Measurements from ENCODE around the gene NR3C1. TPM values are rescaled to one million over a fixed set of nuclear protein-coding genes. Genes with fewer than 3 reads are reported as not detected.
A peak's percentile ranks its signal among the peaks of the same experiment; 100 is the strongest.

The NR3C1 gene
- total RNA-seq, 1 donor from 2014 or later: 76.7 TPM

DNA sequence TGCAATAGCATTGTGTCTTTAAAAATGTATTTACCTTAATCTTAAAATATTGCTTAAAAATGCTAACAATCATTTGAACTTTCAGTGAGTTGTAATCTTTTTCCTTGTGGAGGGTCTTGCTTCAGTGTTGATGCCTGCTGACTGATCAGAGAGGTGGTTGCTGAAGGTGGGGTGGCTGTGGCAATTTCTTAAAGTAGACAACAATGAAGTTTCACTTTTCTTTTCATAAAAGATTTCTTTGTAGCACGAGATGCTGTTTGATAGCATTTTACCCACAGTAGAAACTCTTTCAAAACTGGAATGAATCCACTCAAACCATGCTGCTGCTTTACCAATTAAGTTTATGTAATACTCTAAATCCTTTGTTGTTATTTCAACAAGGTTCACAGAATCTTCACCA is 50.8 kb downstream of the NR3C1 start:
- no peaks in the 10 kb centered on the region for H3K9me3 ChIP-seq (ENCODE audit: control insufficient read depth in 3 of 3, low read length in 3 of 3)
- peaks cover 46 to 74% (median 51%) of the 10 kb centered on the region in 3 donors for H3K4me1 ChIP-seq (ENCODE audit: control insufficient read depth in 3 of 3, insufficient read depth in 3 of 3, low read length in 3 of 3)
- no peak overlapping the region for H3K4me3 ChIP-seq (ENCODE audit: low read length in 3 of 3)
- H3K36me3 ChIP-seq (ENCODE audit: control insufficient read depth in 3 of 3, insufficient read depth in 3 of 3, low read length in 3 of 3): no peaks in the 10 kb centered on the region
- no peak overlapping the region for H3K27ac ChIP-seq (ENCODE audit: low read depth, low read length)
- H3K27me3 ChIP-seq (ENCODE audit: control insufficient read depth in 3 of 3, insufficient read depth in 3 of 3, low read length in 3 of 3): no peaks in the 10 kb centered on the region
- H3K9ac ChIP-seq (ENCODE audit: low read depth in 1 of 3, low read length in 3 of 3): no peak overlapping the region

DNA sequence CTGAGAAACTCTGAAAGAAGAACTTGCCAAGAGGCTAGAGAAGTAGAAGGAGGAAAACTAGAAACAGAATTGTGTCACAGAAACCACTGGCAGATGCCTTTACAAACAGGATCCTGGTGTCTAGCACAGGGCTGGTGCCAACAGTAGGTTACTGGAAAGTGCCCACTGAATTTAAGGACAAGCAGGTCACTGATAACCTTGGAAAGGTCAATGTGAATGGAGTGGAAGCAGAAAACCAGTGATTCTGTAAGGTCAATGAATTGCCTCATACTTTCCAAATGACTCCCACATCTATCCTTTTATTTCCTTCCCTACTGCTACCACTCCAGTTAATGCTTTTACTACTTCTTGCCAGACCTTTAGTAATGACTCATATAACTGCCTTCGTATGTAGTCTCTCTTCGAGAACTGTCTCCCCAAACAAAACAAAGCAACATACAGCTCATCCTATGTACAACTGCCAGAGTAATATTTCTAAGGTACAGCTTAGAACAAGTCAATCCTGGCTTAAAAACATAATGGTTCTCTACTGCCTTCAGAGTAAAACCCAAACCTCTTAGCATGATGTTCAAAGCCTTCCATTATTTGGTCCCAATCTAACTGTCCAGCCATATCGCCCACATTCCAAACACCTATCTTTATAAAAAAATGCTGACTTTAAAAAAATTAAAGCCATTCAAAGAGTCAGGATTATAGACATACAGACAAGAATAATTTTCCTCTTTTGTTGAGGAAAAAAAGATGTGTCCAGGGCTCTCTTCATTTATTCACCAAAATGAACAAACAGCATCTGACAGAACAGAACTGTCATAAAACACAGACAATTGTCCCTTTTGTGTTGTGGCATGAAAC is 52.5 kb downstream of the NR3C1 start:
- no peaks in the 10 kb centered on the region for H3K36me3 ChIP-seq (ENCODE audit: control insufficient read depth in 3 of 3, insufficient read depth in 3 of 3, low read length in 3 of 3)
- no peak overlapping the region for H3K9ac ChIP-seq (ENCODE audit: low read depth in 1 of 3, low read length in 3 of 3)
- H3K27me3 ChIP-seq (ENCODE audit: control insufficient read depth in 3 of 3, insufficient read depth in 3 of 3, low read length in 3 of 3): no peaks in the 10 kb centered on the region
- peaks cover 53 to 73% (median 58%) of the 10 kb centered on the region in 3 donors for H3K4me1 ChIP-seq (ENCODE audit: control insufficient read depth in 3 of 3, insufficient read depth in 3 of 3, low read length in 3 of 3)
- no peak overlapping the region for H3K4me3 ChIP-seq (ENCODE audit: low read length in 3 of 3)
- no peaks in the 10 kb centered on the region for H3K9me3 ChIP-seq (ENCODE audit: control insufficient read depth in 3 of 3, low read length in 3 of 3)
- H3K27ac ChIP-seq (ENCODE audit: low read depth, low read length): peak overlapping the region; percentile 9

GRCh38 chr5:143350341-143350740 is 53.1 kb downstream of the NR3C1 start:
- H3K27me3 ChIP-seq (ENCODE audit: control insufficient read depth in 3 of 3, insufficient read depth in 3 of 3, low read length in 3 of 3): no peaks in the 10 kb centered on the region
- no peaks in the 10 kb centered on the region for H3K9me3 ChIP-seq (ENCODE audit: control insufficient read depth in 3 of 3, low read length in 3 of 3)
- no peak overlapping the region for H3K4me3 ChIP-seq (ENCODE audit: low read length in 3 of 3)
- H3K4me1 ChIP-seq (ENCODE audit: control insufficient read depth in 3 of 3, insufficient read depth in 3 of 3, low read length in 3 of 3): peaks cover 53 to 67% (median 55%) of the 10 kb centered on the region in 3 donors
- H3K36me3 ChIP-seq (ENCODE audit: control insufficient read depth in 3 of 3, insufficient read depth in 3 of 3, low read length in 3 of 3): no peaks in the 10 kb centered on the region
- peak overlapping the region; percentile 9 for H3K27ac ChIP-seq (ENCODE audit: low read depth, low read length)
- H3K9ac ChIP-seq (ENCODE audit: low read depth in 1 of 3, low read length in 3 of 3): no peak overlapping the region

DNA sequence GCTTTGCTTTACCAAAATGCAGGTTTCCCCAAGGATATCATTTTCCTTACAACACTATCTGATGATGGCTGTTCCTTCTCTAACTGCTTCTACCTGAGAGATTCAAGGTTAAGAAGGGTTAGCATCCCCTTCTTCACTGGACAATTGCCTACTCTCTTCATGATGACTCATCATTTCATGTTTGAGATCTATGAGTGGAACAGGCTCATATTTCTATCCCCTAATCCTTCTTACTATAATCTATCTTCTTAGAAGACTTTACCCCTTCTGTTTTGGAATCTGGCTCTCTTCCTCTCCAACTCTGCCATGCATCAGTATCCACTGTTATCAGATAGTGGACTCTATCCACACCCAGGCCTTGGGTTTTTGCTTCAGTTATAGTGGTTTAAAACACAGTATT is 54.3 kb downstream of the NR3C1 start:
- Histone ChIP-seq H3K27ac (ENCODE audit: low read depth, low read length) (peak overlapping the region; percentile 6), H3K4me1 (ENCODE audit: control insufficient read depth in 3 of 3, insufficient read depth in 3 of 3, low read length in 3 of 3) (peaks cover 48 to 57% (median 49%) of the 10 kb centered on the region in 3 donors), H3K27me3 (ENCODE audit: control insufficient read depth in 3 of 3, insufficient read depth in 3 of 3, low read length in 3 of 3) (no peaks in the 10 kb centered on the region), H3K4me3 (ENCODE audit: low read length in 3 of 3) (no peak overlapping the region), H3K36me3 (ENCODE audit: control insufficient read depth in 3 of 3, insufficient read depth in 3 of 3, low read length in 3 of 3) (no peaks in the 10 kb centered on the region), H3K9me3 (ENCODE audit: control insufficient read depth in 3 of 3, low read length in 3 of 3) (no peaks in the 10 kb centered on the region), H3K9ac (ENCODE audit: low read depth in 1 of 3, low read length in 3 of 3) (no peak overlapping the region)

DNA sequence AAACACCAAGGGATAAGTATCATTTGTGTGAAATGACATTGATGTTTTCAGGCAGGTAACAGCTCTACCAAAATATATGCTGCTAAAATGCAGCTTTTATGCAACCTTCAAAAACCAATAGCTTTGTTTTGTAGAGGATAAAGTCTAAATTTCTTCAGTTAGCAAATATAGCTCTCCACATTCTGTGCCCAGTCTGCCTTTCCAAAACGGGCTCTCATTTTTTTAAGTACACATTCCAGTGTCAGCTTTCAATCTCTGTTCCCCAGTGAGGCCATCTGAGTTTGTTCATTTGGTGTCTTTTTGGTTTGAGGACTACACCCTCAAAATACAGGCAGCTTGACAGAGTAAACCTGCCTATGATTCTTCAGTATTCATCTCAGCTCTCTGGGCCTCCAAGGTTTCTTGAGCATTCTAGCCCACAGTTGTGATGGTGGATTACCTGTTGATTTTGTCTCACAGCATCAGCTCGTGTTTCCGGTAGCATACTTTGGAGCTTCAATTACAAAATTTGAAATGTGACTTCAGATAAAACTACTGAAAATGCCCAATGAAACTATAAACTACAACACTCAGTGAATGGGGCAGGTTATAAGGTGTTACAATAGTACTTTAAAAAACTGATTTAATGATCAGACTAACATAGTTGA is 55.7 kb downstream of the NR3C1 start:
- Histone ChIP-seq H3K9ac (ENCODE audit: low read depth in 1 of 3, low read length in 3 of 3) (no peak overlapping the region), H3K4me1 (ENCODE audit: control insufficient read depth in 3 of 3, insufficient read depth in 3 of 3, low read length in 3 of 3) (peaks cover 41 to 54% (median 45%) of the 10 kb centered on the region in 3 donors), H3K36me3 (ENCODE audit: control insufficient read depth in 3 of 3, insufficient read depth in 3 of 3, low read length in 3 of 3) (no peaks in the 10 kb centered on the region), H3K9me3 (ENCODE audit: control insufficient read depth in 3 of 3, low read length in 3 of 3) (no peaks in the 10 kb centered on the region), H3K27ac (ENCODE audit: low read depth, low read length) (peak overlapping the region; percentile 29), H3K27me3 (ENCODE audit: control insufficient read depth in 3 of 3, insufficient read depth in 3 of 3, low read length in 3 of 3) (no peaks in the 10 kb centered on the region), H3K4me3 (ENCODE audit: low read length in 3 of 3) (no peak overlapping the region)

DNA sequence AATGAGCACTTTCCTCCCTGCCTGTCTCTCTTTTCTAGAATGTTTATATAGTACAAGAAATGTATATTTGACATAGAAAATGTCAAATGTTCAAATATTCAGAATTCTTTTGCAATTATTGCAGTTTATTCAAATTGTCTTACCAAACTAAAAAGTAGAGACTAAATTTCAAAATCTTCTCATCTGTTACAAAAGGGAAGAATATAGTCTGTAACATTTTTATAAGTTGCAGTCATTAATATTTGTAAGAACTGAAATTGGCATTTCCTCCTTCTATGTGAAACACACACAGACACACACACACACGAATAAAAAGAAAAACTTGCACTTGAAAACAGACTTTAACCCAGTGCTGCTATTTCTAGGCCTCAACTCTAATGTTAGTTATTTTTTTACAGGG is 56.4 kb downstream of the NR3C1 start:
- Histone ChIP-seq H3K27me3 (ENCODE audit: control insufficient read depth in 3 of 3, insufficient read depth in 3 of 3, low read length in 3 of 3) (no peaks in the 10 kb centered on the region), H3K4me3 (ENCODE audit: low read length in 3 of 3) (no peak overlapping the region), H3K9me3 (ENCODE audit: control insufficient read depth in 3 of 3, low read length in 3 of 3) (no peaks in the 10 kb centered on the region), H3K4me1 (ENCODE audit: control insufficient read depth in 3 of 3, insufficient read depth in 3 of 3, low read length in 3 of 3) (peaks cover 44 to 51% (median 51%) of the 10 kb centered on the region in 3 donors), H3K9ac (ENCODE audit: low read depth in 1 of 3, low read length in 3 of 3) (no peak overlapping the region), H3K36me3 (ENCODE audit: control insufficient read depth in 3 of 3, insufficient read depth in 3 of 3, low read length in 3 of 3) (no peaks in the 10 kb centered on the region), H3K27ac (ENCODE audit: low read depth, low read length) (no peak overlapping the region)

DNA sequence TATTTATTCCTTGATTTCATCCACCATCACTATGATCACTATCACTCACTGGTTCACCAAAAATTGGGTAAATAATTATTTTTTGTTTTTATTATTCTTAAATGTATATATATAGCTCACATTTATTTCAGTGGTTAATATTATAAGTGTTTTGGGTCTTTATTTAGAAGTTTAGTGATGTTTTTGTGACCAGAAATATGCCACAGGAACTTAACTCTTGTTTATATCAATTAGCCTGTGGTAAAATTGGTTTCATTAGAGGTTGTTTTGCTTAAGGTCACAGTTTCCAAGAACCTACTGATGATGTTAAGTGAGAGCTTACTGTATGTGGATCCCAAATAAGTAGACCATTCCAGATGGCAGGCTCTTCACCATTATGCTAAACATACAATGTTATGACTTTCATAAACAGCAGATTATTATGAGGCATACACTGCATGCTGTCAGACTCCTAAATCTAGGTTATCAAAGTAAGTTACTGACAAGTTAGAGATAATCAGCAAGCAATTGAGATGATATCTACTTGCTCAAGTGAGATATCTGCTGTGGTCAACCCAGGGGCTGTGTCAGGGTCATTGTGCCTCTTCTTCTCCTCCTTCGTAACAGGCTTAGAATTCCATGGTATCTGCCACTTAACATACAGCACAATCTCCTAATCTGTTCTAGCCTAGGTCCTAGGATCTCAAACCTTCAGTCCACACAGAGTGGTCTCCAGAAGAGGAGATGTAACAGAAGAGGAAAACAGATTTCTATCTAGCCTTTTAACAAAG is 57.6 kb downstream of the NR3C1 start:
- no peak overlapping the region for H3K9ac ChIP-seq (ENCODE audit: low read depth in 1 of 3, low read length in 3 of 3)
- H3K27ac ChIP-seq (ENCODE audit: low read depth, low read length): no peak overlapping the region
- no peaks in the 10 kb centered on the region for H3K27me3 ChIP-seq (ENCODE audit: control insufficient read depth in 3 of 3, insufficient read depth in 3 of 3, low read length in 3 of 3)
- no peaks in the 10 kb centered on the region for H3K9me3 ChIP-seq (ENCODE audit: control insufficient read depth in 3 of 3, low read length in 3 of 3)
- no peak overlapping the region for H3K4me3 ChIP-seq (ENCODE audit: low read length in 3 of 3)
- no peaks in the 10 kb centered on the region for H3K36me3 ChIP-seq (ENCODE audit: control insufficient read depth in 3 of 3, insufficient read depth in 3 of 3, low read length in 3 of 3)
- H3K4me1 ChIP-seq (ENCODE audit: control insufficient read depth in 3 of 3, insufficient read depth in 3 of 3, low read length in 3 of 3): peaks cover 42 to 56% (median 53%) of the 10 kb centered on the region in 3 donors

DNA sequence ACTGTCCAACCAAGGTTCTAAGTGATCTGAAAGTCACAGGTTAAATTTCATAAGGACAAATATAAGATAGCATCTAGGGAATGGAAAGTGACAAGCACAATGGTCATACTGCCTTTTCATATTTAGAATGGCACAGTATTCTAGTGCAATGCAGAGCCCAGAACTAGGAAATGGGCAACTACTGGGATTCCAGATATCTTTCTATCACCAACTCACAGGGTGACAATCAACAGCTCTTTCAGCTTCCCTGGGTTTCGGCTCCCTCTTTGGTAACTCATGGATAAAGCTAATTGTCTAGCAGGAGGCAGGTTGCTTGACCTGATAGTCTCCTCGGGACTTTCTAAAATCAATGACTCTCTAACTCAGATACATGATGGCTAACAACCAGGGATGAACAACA is 60.4 kb downstream of the NR3C1 start:
- Histone ChIP-seq H3K4me1 (ENCODE audit: control insufficient read depth in 3 of 3, insufficient read depth in 3 of 3, low read length in 3 of 3) (peaks cover 25 to 33% (median 31%) of the 10 kb centered on the region in 3 donors), H3K36me3 (ENCODE audit: control insufficient read depth in 3 of 3, insufficient read depth in 3 of 3, low read length in 3 of 3) (no peaks in the 10 kb centered on the region), H3K9me3 (ENCODE audit: control insufficient read depth in 3 of 3, low read length in 3 of 3) (no peaks in the 10 kb centered on the region), H3K9ac (ENCODE audit: low read depth in 1 of 3, low read length in 3 of 3) (no peak overlapping the region), H3K27me3 (ENCODE audit: control insufficient read depth in 3 of 3, insufficient read depth in 3 of 3, low read length in 3 of 3) (no peaks in the 10 kb centered on the region), H3K4me3 (ENCODE audit: low read length in 3 of 3) (no peak overlapping the region), H3K27ac (ENCODE audit: low read depth, low read length) (no peak overlapping the region)

DNA sequence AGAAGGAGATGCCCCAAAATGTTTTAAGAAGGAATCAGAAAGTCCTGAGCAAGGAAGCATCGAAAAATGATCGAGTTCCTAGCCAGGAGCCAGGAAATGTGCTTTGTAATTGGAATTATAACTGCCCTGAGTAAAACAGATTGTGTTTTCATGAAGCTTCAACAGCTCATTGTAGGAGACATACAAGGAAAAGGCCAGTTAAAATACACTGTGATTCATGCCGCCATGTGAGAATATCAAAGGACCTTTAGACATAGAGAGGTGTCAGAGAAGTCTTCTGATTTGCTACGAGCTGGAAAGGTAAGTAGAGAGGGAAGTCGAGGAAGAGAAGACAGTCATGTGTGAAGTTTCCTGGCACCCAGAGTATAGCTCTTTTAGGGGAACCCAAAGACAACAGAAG is 60.9 kb downstream of the NR3C1 start:
- Histone ChIP-seq H3K9me3 (ENCODE audit: control insufficient read depth in 3 of 3, low read length in 3 of 3) (no peaks in the 10 kb centered on the region), H3K9ac (ENCODE audit: low read depth in 1 of 3, low read length in 3 of 3) (no peak overlapping the region), H3K27ac (ENCODE audit: low read depth, low read length) (no peak overlapping the region), H3K36me3 (ENCODE audit: control insufficient read depth in 3 of 3, insufficient read depth in 3 of 3, low read length in 3 of 3) (no peaks in the 10 kb centered on the region), H3K4me1 (ENCODE audit: control insufficient read depth in 3 of 3, insufficient read depth in 3 of 3, low read length in 3 of 3) (peaks cover 22 to 31% (median 28%) of the 10 kb centered on the region in 3 donors), H3K4me3 (ENCODE audit: low read length in 3 of 3) (no peak overlapping the region), H3K27me3 (ENCODE audit: control insufficient read depth in 3 of 3, insufficient read depth in 3 of 3, low read length in 3 of 3) (no peaks in the 10 kb centered on the region)

Data from skeletal muscle tissue (tissue), 4 donors.